ENCODE results near the gene AQP4. TPM values are rescaled to one million over a fixed set of nuclear protein-coding genes. Genes with fewer than 3 reads are reported as not detected.

Gene AQP4, protein sequence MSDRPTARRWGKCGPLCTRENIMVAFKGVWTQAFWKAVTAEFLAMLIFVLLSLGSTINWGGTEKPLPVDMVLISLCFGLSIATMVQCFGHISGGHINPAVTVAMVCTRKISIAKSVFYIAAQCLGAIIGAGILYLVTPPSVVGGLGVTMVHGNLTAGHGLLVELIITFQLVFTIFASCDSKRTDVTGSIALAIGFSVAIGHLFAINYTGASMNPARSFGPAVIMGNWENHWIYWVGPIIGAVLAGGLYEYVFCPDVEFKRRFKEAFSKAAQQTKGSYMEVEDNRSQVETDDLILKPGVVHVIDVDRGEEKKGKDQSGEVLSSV
- polyA plus RNA-seq (ENCODE audit: low read depth in 6 of 6) = not detected

DNA sequence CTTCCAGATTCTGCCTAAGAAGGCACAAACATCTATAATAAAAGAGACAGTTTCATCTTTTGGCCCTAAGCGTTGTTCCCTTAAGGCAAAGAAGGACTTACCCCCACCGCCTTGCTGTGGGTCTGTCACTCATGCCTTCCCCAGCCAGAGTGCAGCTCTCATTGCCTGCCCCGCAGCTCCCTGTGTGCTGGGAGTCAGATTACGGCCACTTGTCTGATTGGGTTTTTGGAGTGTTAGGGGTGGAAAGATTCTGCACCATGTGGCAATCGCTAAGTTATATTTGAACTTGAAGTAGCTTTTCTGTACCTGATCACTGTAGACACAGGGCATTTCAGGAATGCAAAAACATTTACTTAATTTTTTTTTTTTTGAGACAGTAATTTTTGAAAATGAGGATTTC is at the start of gene AQP4:
AQP4 (minus strand) TSS at position 151 of the 400 bp plus-strand sequence; CDS start at position 133, 18 bp downstream.
- ATAC-seq (ENCODE audit: low read depth in 2 of 2) = no peak
- Mint-ChIP-seq H3K27ac (no peak within 1 kb of the TSS), H3K4me3 (no peak within 1 kb of the TSS), H3K9me3 (peaks cover 0 to 5% (median 2%) of the 10 kb centered on the region in 7 donors), H3K36me3 (peaks cover 0 to 7% of the 10 kb centered on the region in 2 donors), H3K27me3 (peaks cover 28 to 37% (median 33%) of the 10 kb centered on the region in 3 donors), H3K4me1 (no peaks in the 10 kb centered on the region)
- no peak for DNase-seq

DNA sequence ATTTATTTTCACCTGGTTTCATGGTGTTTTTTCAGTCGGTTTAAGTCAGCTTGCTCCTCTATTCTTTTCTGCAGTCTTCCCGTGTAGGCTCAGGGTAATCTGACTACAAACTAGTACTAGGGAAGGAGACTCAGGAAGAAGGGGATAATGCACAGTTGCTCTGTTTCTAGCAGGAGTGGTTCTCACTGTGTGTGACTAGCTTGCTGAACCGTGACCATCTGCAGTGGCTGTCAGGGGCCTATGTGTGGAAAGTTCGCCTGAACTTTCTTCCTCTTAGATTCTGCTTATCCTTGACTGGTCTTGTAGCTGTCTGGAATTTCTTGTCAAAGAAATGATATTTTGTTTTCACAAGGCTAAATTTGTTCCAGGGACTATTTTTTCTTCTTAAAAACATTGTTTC is 46.3 kb upstream of the AQP4 start:
- Mint-ChIP-seq H3K4me3 (no peak overlapping the region), H3K27ac (no peak overlapping the region), H3K36me3 (no peaks in the 10 kb centered on the region), H3K27me3 (peaks cover 0 to 2% (median 0%) of the 10 kb centered on the region in 3 donors), H3K9me3 (peaks cover 0 to 8% (median 2%) of the 10 kb centered on the region in 7 donors), H3K4me1 (no peaks in the 10 kb centered on the region)
- DNase-seq (no peak), ATAC-seq (ENCODE audit: low read depth in 2 of 2) (no peak)

DNA sequence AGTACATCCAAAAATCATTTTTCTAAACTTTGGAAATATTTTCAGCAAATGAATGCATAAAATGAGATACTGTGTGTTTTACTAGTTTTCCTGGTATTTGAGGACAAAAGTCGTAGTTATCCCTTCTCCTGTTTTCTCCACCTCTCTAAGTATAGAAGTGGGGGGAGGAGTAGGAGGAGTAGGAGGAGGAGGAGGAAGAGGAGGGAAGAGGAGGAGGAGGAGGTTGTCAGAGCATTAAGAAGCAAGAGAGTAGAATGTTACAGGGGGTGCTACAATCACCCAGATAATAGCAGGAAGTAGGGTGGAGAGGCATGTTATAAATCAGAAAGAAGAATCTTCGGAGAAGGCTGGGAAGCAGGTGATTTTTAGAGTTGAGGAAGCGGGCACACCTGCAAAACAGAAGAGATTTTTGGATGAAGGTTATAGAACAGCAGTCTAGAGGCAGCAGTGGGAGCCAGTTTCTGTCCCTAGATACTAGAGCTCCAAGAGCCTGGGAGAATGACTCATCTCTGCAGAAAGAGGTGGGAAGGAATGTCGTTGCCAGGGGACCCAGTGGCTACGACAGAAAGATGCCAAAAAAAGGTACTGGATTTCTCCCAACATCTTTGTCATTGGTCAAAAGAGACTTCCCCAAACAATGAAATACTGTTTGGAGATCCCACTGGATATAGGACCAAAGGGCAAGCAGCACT is 44.2 kb upstream of the AQP4 start:
- peaks cover 0 to 4% (median 0%) of the 10 kb centered on the region in 3 donors for H3K27me3 Mint-ChIP-seq
- H3K4me1 Mint-ChIP-seq = no peaks in the 10 kb centered on the region
- peaks cover 0 to 11% (median 4%) of the 10 kb centered on the region in 7 donors for H3K9me3 Mint-ChIP-seq
- no peak overlapping the region for H3K4me3 Mint-ChIP-seq
- H3K36me3 Mint-ChIP-seq = no peaks in the 10 kb centered on the region
- H3K27ac Mint-ChIP-seq = no peak overlapping the region
- no peak for ATAC-seq (ENCODE audit: low read depth in 2 of 2)
- no peak for DNase-seq

DNA sequence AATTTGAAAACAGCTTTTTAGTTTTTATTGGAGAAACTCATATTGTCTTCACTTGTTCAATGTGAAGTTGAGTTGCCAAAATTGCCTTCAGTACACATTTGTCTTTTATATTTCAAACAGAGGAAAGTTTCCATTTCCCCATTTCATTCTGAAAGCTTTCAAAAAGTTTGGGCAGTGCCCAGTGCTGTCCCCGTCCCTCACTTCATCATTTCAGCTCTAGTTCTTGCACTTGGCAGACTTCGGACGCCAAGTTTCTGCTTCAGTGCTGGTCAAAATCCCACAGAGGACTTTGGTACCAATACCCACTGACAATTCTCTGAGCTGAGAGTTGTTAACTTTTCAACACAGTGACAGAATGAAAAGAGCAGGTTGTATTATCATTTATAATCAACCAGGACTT is 43.4 kb upstream of the AQP4 start:
- Mint-ChIP-seq H3K9me3 (peaks cover 0 to 13% (median 9%) of the 10 kb centered on the region in 7 donors), H3K36me3 (peaks cover 0 to 6% of the 10 kb centered on the region in 2 donors), H3K4me3 (no peak overlapping the region)

DNA sequence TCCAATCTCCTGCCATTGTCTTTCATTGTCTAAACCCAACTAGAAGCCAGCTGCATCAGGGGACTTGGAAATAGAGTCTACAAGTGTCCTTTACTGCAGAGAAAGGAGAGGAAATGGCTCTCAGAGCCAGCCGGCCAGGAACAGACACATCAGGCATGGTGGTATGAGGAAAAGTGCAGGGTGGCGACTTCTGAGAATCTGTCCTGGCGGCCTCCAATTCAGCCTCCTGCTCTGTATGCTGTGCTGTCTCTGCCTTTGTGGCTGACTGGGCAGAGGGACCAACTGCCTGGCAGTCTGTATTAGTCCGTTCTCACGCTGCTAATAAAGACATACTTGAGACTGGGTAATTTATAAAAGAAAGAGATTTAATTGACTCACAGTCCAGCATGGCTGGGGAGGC is 36.8 kb upstream of the AQP4 start:
- H3K27me3 Mint-ChIP-seq = peaks cover 0 to 4% (median 0%) of the 10 kb centered on the region in 3 donors
- no peaks in the 10 kb centered on the region for H3K4me1 Mint-ChIP-seq
- no peak for DNase-seq

More for the DNA sequence above, 43.4 kb upstream of the AQP4 start:
- ATAC-seq (ENCODE audit: low read depth in 2 of 2) (no peak), DNase-seq (no peak)
- Mint-ChIP-seq H3K4me1 (no peaks in the 10 kb centered on the region), H3K27me3 (peaks cover 0 to 4% (median 0%) of the 10 kb centered on the region in 3 donors), H3K27ac (no peak overlapping the region)

DNA sequence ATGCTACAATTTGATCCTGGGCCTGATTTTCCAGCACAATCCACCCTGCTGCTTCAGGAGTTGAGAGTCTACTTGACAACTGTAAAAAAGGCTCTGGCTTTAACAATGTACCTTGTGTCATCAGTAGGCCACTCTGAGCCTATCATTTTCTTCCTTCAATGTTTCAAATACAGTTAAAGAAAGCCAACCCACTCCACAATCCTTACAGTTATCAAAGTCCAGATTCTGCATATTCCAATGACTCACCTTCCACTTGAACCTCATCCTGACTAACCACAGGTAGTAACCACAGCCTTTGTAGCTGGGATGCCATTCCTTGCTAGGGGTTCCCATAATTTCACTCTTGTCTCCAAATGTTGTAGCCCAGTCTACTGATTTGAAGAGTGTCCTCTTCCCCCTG is 35.5 kb upstream of the AQP4 start:
- peaks cover 0 to 7% of the 10 kb centered on the region in 2 donors for H3K36me3 Mint-ChIP-seq
- no peak overlapping the region for H3K27ac Mint-ChIP-seq
- H3K4me3 Mint-ChIP-seq = no peak overlapping the region
- ATAC-seq (ENCODE audit: low read depth in 2 of 2) (no peak), DNase-seq (no peak)
- H3K27me3 Mint-ChIP-seq = no peaks in the 10 kb centered on the region
- no peaks in the 10 kb centered on the region for H3K4me1 Mint-ChIP-seq
- H3K9me3 Mint-ChIP-seq = peaks cover 4 to 16% (median 9%) of the 10 kb centered on the region in 7 donors

More for the DNA sequence above, 36.8 kb upstream of the AQP4 start:
- no peak for ATAC-seq (ENCODE audit: low read depth in 2 of 2)
- no peak overlapping the region for H3K27ac Mint-ChIP-seq
- H3K4me3 Mint-ChIP-seq = no peak overlapping the region
- peaks cover 4 to 18% (median 15%) of the 10 kb centered on the region in 7 donors for H3K9me3 Mint-ChIP-seq
- peaks cover 0 to 7% of the 10 kb centered on the region in 2 donors for H3K36me3 Mint-ChIP-seq

DNA sequence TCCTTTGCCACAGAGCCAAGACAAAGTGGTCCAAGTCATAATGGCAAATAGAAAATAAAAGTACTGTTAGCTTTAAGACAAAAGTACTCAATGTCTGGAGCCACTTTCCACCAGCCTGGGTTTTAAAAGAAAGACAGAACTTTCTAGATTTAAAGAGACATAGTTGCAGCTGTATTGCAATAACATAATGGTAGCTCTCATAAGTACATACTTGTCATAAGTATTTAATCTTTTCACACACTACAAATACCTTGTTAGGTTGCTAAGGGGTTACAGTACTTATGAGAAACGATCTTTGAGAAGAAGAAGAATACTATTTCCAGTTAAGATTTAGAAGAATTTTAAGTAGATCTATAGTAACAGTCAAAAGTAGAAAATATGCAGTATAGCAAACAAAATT is 28.9 kb upstream of the AQP4 start:
- no peak for ATAC-seq (ENCODE audit: low read depth in 2 of 2)
- peaks cover 0 to 4% (median 0%) of the 10 kb centered on the region in 7 donors for H3K9me3 Mint-ChIP-seq
- no peaks in the 10 kb centered on the region for H3K36me3 Mint-ChIP-seq
- peaks cover 0 to 4% (median 0%) of the 10 kb centered on the region in 3 donors for H3K27me3 Mint-ChIP-seq
- no peak overlapping the region for H3K27ac Mint-ChIP-seq
- DNase-seq = no peak
- no peaks in the 10 kb centered on the region for H3K4me1 Mint-ChIP-seq
- no peak overlapping the region for H3K4me3 Mint-ChIP-seq

DNA sequence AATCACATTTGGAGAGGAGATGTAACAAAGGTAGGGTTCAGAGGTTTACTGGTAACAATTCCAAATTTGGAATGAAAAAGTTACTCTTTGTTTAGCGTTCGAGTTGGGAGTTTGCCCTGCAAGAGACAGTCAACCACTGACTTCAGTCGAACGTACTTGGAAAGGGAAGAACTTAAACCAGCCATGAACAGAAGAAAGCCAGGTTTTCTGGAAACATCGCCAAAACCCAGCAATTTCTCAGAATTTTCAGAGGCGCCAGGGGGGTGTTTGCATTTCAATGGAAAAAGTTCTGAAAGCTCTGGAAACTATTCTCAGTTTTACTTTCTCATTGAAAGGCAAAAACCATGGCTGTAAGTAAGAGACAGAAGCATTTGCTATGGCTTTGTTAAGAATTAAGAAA is 28.5 kb upstream of the AQP4 start:
- H3K36me3 Mint-ChIP-seq = no peaks in the 10 kb centered on the region
- H3K27me3 Mint-ChIP-seq = peaks cover 0 to 4% (median 0%) of the 10 kb centered on the region in 3 donors
- DNase-seq (no peak), ATAC-seq (ENCODE audit: low read depth in 2 of 2) (no peak)
- peaks cover 0 to 4% (median 0%) of the 10 kb centered on the region in 7 donors for H3K9me3 Mint-ChIP-seq
- no peaks in the 10 kb centered on the region for H3K4me1 Mint-ChIP-seq
- H3K4me3 Mint-ChIP-seq = no peak overlapping the region
- no peak overlapping the region for H3K27ac Mint-ChIP-seq

DNA sequence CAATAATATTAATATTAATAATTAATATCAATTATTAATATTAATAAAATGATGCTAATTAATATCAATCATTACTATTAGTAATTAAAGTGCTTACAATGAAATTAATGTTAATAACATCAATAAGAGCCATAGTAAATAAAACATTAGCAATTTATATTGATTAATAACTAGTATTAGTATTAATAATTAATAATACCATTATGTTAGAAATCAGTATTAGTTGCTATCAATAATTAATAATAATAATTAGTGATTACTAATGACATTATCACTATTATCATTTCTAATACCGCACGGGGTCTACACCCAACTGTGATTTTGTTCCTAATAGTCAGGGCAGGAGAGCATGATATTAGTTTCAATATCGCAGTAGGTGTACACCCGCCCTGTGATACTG is 22.8 kb upstream of the AQP4 start:
- Mint-ChIP-seq H3K4me3 (no peak overlapping the region), H3K9me3 (peaks cover 0 to 2% (median 0%) of the 10 kb centered on the region in 7 donors), H3K27me3 (no peaks in the 10 kb centered on the region), H3K4me1 (no peaks in the 10 kb centered on the region), H3K36me3 (no peaks in the 10 kb centered on the region), H3K27ac (no peak overlapping the region)
- no peak for ATAC-seq (ENCODE audit: low read depth in 2 of 2)
- DNase-seq = no peak

DNA sequence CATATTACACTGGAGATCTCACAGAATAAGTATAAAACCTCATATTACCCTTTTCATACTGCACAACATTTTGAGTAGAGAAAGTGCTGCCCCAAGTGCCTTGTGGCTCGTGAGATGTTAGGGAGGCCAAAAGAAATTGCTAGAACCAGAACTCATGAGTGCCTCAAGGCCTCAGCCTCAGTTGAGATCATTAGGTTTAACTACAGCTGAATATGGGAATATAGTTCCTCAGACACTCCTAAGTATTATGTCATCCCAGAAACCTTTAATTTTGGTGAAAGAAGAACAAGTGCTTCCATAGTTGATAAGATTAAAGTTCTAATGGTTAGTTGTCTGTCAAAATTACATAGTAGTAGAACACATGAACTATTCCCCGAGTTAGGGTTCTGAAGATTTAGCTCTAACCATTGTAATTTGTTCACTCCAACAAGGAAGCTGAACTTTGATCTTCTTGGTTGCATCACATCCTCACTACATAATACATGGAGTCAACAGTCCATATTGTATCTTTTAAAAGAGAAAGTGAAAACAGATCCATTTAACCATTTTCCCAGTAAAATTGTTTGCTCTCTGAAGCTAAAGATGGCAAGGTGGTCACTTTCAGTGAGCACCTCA is 9.6 kb upstream of the AQP4 start:
- DNase-seq (no peak), ATAC-seq (ENCODE audit: low read depth in 2 of 2) (no peak)
- H3K27ac Mint-ChIP-seq = no peak overlapping the region
- H3K36me3 Mint-ChIP-seq = no peaks in the 10 kb centered on the region
- H3K4me3 Mint-ChIP-seq = no peak overlapping the region
- peaks cover 0 to 5% (median 2%) of the 10 kb centered on the region in 7 donors for H3K9me3 Mint-ChIP-seq
- no peaks in the 10 kb centered on the region for H3K4me1 Mint-ChIP-seq
- peaks cover 0 to 2% (median 0%) of the 10 kb centered on the region in 3 donors for H3K27me3 Mint-ChIP-seq

DNA sequence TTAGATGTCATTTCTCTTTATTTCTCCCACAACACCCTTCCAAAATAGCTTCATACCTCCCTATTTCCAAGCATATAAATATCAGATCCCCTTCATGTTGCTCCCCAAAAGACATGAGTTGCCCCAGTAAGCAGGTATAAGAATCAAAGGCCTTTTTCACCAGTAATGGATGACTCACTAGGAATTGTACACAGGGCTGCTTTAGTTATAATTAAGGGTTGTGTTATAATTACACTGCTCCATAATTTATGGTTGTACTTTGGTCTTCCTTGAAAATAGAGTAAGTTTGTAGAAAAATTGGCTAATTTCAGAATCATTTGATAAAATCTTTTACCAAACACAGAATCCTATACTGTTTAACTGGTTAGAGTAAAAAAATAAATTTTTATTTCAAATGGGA is 8.8 kb upstream of the AQP4 start:
- H3K36me3 Mint-ChIP-seq = no peaks in the 10 kb centered on the region
- no peak for DNase-seq
- ATAC-seq (ENCODE audit: low read depth in 2 of 2) = no peak
- H3K9me3 Mint-ChIP-seq = peaks cover 0 to 7% (median 2%) of the 10 kb centered on the region in 7 donors
- H3K4me3 Mint-ChIP-seq = no peak overlapping the region
- peaks cover 0 to 5% (median 0%) of the 10 kb centered on the region in 3 donors for H3K27me3 Mint-ChIP-seq
- no peak overlapping the region for H3K27ac Mint-ChIP-seq
- H3K4me1 Mint-ChIP-seq = no peaks in the 10 kb centered on the region

DNA sequence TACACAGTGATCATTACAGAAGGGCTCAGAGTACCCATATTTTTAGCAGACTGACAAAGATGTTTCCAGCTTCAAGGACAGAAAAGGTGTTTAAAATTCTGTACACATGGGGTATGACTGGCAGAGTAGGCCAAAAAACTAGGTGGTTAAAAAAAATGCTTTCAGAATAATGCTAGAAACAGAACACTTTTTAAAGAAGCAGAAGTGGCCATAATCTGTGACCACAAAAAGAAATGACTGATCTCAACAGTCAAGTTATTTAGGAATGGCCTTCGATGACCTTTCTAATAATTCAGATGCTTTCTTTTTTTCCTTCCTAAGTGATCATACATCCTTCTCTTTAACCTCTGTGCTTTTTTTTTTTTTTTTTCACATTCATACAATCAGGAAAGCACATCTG is 4.1 kb upstream of the AQP4 start:
- Mint-ChIP-seq H3K4me1 (no peaks in the 10 kb centered on the region), H3K36me3 (no peaks in the 10 kb centered on the region), H3K4me3 (no peak overlapping the region), H3K27ac (no peak overlapping the region), H3K9me3 (peaks cover 0 to 5% (median 0%) of the 10 kb centered on the region in 7 donors), H3K27me3 (peaks cover 10 to 18% (median 15%) of the 10 kb centered on the region in 3 donors)
- DNase-seq = no peak
- ATAC-seq (ENCODE audit: low read depth in 2 of 2) = no peak

DNA sequence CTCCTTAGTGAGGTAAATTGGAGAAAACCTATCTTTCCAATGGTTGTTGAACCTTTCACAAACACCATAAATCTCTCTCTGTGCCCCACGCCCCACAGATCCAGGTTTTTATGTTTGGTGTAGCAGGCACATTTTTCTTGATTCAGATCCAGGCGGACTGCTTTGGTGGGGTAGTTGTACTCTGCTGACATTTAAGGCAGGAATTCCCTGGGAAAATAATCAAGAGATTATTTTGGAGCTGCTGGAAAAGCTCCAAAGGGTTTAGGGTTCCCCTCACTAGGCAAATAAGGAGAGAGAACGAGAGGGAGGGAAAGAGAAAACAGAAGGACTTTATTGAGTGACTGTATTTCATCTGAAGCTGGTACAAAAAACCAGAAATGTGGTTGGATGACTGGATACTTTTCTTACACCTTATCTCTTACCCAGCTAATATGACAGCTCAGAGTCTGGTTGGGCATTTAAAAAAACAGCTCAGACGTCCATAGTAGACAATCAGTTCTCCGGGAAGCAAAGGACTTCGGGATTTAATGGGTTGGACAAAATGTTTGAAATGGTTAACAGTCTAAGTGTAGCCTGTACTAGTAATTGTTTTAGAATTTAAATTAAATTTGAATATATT is 3.6 kb upstream of the AQP4 start:
- ATAC-seq (ENCODE audit: low read depth in 2 of 2) (no peak), DNase-seq (no peak)
- H3K4me3 Mint-ChIP-seq = no peak overlapping the region
- H3K36me3 Mint-ChIP-seq = peaks cover 0 to 2% of the 10 kb centered on the region in 2 donors
- H3K27me3 Mint-ChIP-seq = peaks cover 15 to 20% (median 18%) of the 10 kb centered on the region in 3 donors
- no peak overlapping the region for H3K27ac Mint-ChIP-seq
- peaks cover 0 to 5% (median 3%) of the 10 kb centered on the region in 7 donors for H3K9me3 Mint-ChIP-seq
- no peaks in the 10 kb centered on the region for H3K4me1 Mint-ChIP-seq
